OCI-LY7 (cell line): ENCODE data around the gene GUCY2F. TPM values are rescaled to one million over a fixed set of nuclear protein-coding genes. Genes with fewer than 3 reads are reported as not detected.
A peak's percentile ranks its signal among the peaks of the same experiment; 100 is the strongest.

ENCODE experiments used
- BruUV-seq: library from RNA; stranded (reverse); fragments of 400-500 nt; replicated peaks from 2 replicates; lab custom pipeline; 2021; lab: Mats Ljungman, UMichigan
- CTCF ChIA-PET: fragments of 300-600 bp; sonication (Branson Sonifier 250); formaldehyde crosslinking; loops from one replicate; lab custom pipeline; 2022; ENCODE audit warnings: antibody characterized with exemption; ENCODE audit not compliant: unreplicated experiment; lab: Charles Lee
- POLR2A ChIA-PET: fragments of 300-600 bp; sonication (Branson Sonifier 250); formaldehyde crosslinking; loops from one replicate; lab custom pipeline; 2022; ENCODE audit warnings: antibody characterized with exemption; lab: Charles Lee
- DNase-seq: peaks from one replicate; pipeline ENCODE4 v3.0.0-alpha.2; 2015; ENCODE audit warnings: low spot score
- H2AFZ ChIP-seq: fragments of 200-600 bp; sonication (generic), shearing (Covaris generic); 2 replicates; pipeline ENCODE4 v1.6.1; 2014; ENCODE audit warnings: mild to moderate bottlenecking, antibody characterized with exemption, low read length, moderate library complexity
- H3K27ac ChIP-seq: fragments of 200-600 bp; sonication (generic); 2 replicates; pipeline ENCODE4 v1.5.1; 2014; ENCODE audit warnings: mixed run types, low read depth, mild to moderate bottlenecking, moderate library complexity, low read length, inconsistent platforms; ENCODE audit not compliant: poor library complexity, severe bottlenecking
- H3K36me3 ChIP-seq: fragments of 200-600 bp; sonication (generic); 2 replicates; pipeline ENCODE4 v1.6.1; 2014; ENCODE audit warnings: mild to moderate bottlenecking, antibody characterized with exemption, low read length, moderate library complexity, mixed read lengths; ENCODE audit not compliant: insufficient read depth
- H3K4me1 ChIP-seq: fragments of 200-600 bp; sonication (generic); 2 replicates; pipeline ENCODE4 v1.5.1; 2014; ENCODE audit warnings: mild to moderate bottlenecking, low read length; ENCODE audit not compliant: insufficient read depth, poor library complexity, severe bottlenecking
- H3K4me2 ChIP-seq: fragments of 200-600 bp; sonication (generic); 2 replicates; pipeline ENCODE4 v1.6.1; 2014; ENCODE audit warnings: mild to moderate bottlenecking, low read length
- H3K4me3 ChIP-seq: fragments of 200-600 bp; sonication (generic); 2 replicates; pipeline ENCODE4 v1.5.1; 2014; ENCODE audit warnings: mild to moderate bottlenecking, low read depth, low read length; ENCODE audit not compliant: poor library complexity, severe bottlenecking
- H3K79me2 ChIP-seq: fragments of 200-600 bp; sonication (generic); 2 replicates; pipeline ENCODE4 v1.6.1; 2016; ENCODE audit warnings: low read depth, mild to moderate bottlenecking, low read length, moderate library complexity, mixed read lengths; ENCODE audit not compliant: insufficient read depth
- H3K9me2 ChIP-seq: fragments of 200-600 bp; sonication (generic); 2 replicates; pipeline ENCODE4 v1.6.1; 2016; ENCODE audit warnings: mild to moderate bottlenecking, low read length, mixed read lengths; ENCODE audit not compliant: insufficient read depth
- H3K9me3 ChIP-seq: fragments of 200-600 bp; sonication (generic); 2 replicates; pipeline ENCODE4 v1.6.1; 2014; ENCODE audit warnings: mild to moderate bottlenecking, mixed run types, low read length, mixed read lengths
- H4K20me1 ChIP-seq: fragments of 200-600 bp; sonication (generic); 2 replicates; pipeline ENCODE4 v1.6.1; 2014; ENCODE audit warnings: mild to moderate bottlenecking, antibody characterized with exemption, low read length, moderate library complexity, mixed read lengths; ENCODE audit not compliant: insufficient read depth
- CTCF ChIP-seq: fragments of 200-600 bp; sonication (generic); conservative IDR thresholded peaks from 2 replicates; pipeline ENCODE4 v1.5.1; 2014; ENCODE audit warnings: mild to moderate bottlenecking, antibody characterized with exemption, low read length, moderate library complexity, mixed read lengths
- EZH2phosphoT487 ChIP-seq: fragments of 200-600 bp; sonication (generic); IDR thresholded peaks from 2 replicates; pipeline ENCODE4 v1.6.1; 2018; ENCODE audit warnings: low read depth, borderline replicate concordance, mild to moderate bottlenecking, mixed run types, antibody characterized with exemption, low read length, moderate library complexity, mixed read lengths
- intact Hi-C: fragments of 100-400 bp; cut with micrococcal nuclease; formaldehyde crosslinking; loops from one replicate; pipeline ENCODE4 v1.10.0; 2022; ENCODE audit not compliant: unreplicated experiment
- total RNA-seq, 2 experiments: library from RNA; depleted of rRNA in 1 of 2; stranded (reverse); fragments of >200 nt in 1 of 2; shearing (Covaris generic) in 1 of 2; gene quantifications; 2 replicates each; pipeline ENCODE4 v1.2.3, GENCODE V29; 2014 to 2022

The GUCY2F gene
- total RNA-seq, 2 experiments from 2014 or later = not detected

DNA sequence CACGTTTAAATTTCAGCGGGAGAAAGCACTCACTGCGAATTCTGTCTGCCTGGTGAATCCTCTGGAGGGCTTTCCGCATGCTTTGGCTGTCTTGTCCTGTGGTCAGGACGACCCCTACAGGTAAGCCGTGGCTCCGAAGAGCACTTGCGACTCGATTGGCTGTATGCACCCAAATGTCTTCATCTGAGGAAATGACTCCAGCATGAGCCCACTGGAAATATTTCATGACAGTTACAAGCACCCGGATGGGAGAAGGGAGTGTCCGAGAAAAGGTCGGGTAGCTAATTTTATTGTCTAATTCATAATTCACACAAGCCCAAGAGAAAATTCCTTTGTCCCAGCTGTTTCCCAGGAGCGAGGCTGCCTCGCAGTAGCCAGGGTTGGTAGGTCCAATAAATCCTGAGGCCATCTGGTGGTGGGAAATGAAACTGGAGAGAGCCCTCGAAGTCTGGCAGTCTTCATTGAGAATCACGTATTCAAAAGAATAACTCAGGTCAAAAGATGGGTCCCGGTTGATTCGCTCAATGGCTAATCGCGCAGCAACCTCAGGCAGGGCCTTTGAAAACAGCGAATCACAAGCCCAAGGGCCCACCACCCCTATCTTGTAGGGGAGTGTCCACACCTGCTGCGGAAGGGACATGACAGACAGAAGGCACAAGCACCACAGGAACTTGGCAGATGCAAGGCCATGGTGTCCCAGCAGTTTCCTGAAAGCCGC lies 6.6 kb downstream of the GUCY2F start:
- no TSS peak for BruUV-seq
- Histone ChIP-seq H3K36me3 (no peaks in the 10 kb centered on the region), H3K27ac (no peak overlapping the region), H3K4me3 (no peak overlapping the region), H4K20me1 (no peaks in the 10 kb centered on the region), H3K9me3 (no peaks in the 10 kb centered on the region), H3K9me2 (no peaks in the 10 kb centered on the region), H3K79me2 (no peaks in the 10 kb centered on the region), H2AFZ (no peak overlapping the region), H3K4me2 (no peak overlapping the region), H3K4me1 (no peaks in the 10 kb centered on the region)
- CTCF ChIA-PET = no interaction called here
- intact Hi-C loops = no loop called here
- no peak for DNase-seq
- POLR2A ChIA-PET = interaction anchor here (0.6 kb wide), 1 partner anchor 217 kb away, joined by 4 read pairs; no protein-coding TSS in a partner anchor
- no peak for TF ChIP-seq EZH2phosphoT487
- TF ChIP-seq CTCF = peak; percentile 50; the same call in 1 of the 2 replicates

GRCh38 chrX:109472939-109473735 lies 8.7 kb downstream of the GUCY2F start:
- no peaks in the 10 kb centered on the region for H4K20me1 ChIP-seq
- TF ChIP-seq CTCF (peak; percentile 72), EZH2phosphoT487 (no peak)
- no TSS peak for BruUV-seq
- H2AFZ ChIP-seq = no peak overlapping the region
- H3K4me1 ChIP-seq = no peaks in the 10 kb centered on the region
- H3K4me3 ChIP-seq = no peak overlapping the region
- H3K36me3 ChIP-seq = no peaks in the 10 kb centered on the region
- no peak overlapping the region for H3K4me2 ChIP-seq
- H3K79me2 ChIP-seq = no peaks in the 10 kb centered on the region
- ChIA-PET CTCF (no interaction called here), POLR2A (interaction anchor here (0.6 to 1.4 kb wide), 2 partner anchors 8 to 9 kb away, joined by 3 to 5 read pairs; partner anchors contain the start of gene GUCY2F)
- H3K27ac ChIP-seq = no peak overlapping the region
- no peaks in the 10 kb centered on the region for H3K9me3 ChIP-seq
- H3K9me2 ChIP-seq = no peaks in the 10 kb centered on the region
- intact Hi-C loops = no loop called here
- DNase-seq = peak; percentile 46

GRCh38 chrX:109464231-109464630 lies 17.7 kb downstream of the GUCY2F start:
- BruUV-seq = no TSS peak
- no peak for TF ChIP-seq EZH2phosphoT487
- no peak for TF ChIP-seq CTCF

More at GRCh38 chrX:109464231-109464630, 17.7 kb downstream of the GUCY2F start:
- no peak for DNase-seq
- no peak overlapping the region for H3K4me3 ChIP-seq
- no peaks in the 10 kb centered on the region for H3K9me2 ChIP-seq
- H3K27ac ChIP-seq = no peak overlapping the region
- no peaks in the 10 kb centered on the region for H3K4me1 ChIP-seq
- ChIA-PET POLR2A (no interaction called here), CTCF (no interaction called here)
- no peaks in the 10 kb centered on the region for H4K20me1 ChIP-seq
- H3K79me2 ChIP-seq = no peaks in the 10 kb centered on the region
- no peaks in the 10 kb centered on the region for H3K9me3 ChIP-seq
- H2AFZ ChIP-seq = no peak overlapping the region
- no peak overlapping the region for H3K4me2 ChIP-seq
- no peaks in the 10 kb centered on the region for H3K36me3 ChIP-seq
- intact Hi-C loops = no loop called here
